H9 (cell line): ENCODE measurements around the gene BICD1. TPM values are rescaled to one million over a fixed set of nuclear protein-coding genes. Genes with fewer than 3 reads are reported as not detected.

Source experiments
- DNase-seq: peaks from one replicate; pipeline ENCODE4 v3.0.0-alpha.2; 2017
- H2AFZ ChIP-seq: one replicate; pipeline ENCODE4 v1.6.1; 2013; ENCODE audit warnings: mild to moderate bottlenecking, low read length, control low read depth, moderate library complexity
- H2AK5ac ChIP-seq: 2 replicates; pipeline ENCODE4 v1.6.1; 2013; ENCODE audit warnings: low read length, control low read depth, mixed read lengths; ENCODE audit not compliant: insufficient read length
- H2BK120ac ChIP-seq: one replicate; pipeline ENCODE4 v1.6.1; 2013; ENCODE audit warnings: low read depth, mild to moderate bottlenecking, low read length, control low read depth, inconsistent platforms; ENCODE audit not compliant: poor library complexity, severe bottlenecking
- H2BK12ac ChIP-seq: 2 replicates; pipeline ENCODE4 v1.6.1; 2013; ENCODE audit warnings: low read length, control low read depth, mixed read lengths, low read depth; ENCODE audit not compliant: insufficient read length
- H2BK15ac ChIP-seq: 2 replicates; pipeline ENCODE4 v1.6.1; 2013; ENCODE audit warnings: low read depth, low read length, control low read depth
- H2BK20ac ChIP-seq: one replicate; pipeline ENCODE4 v1.6.1; 2013; ENCODE audit warnings: low read depth, mild to moderate bottlenecking, low read length, control low read depth, inconsistent platforms; ENCODE audit not compliant: poor library complexity, severe bottlenecking
- H2BK5ac ChIP-seq: 2 replicates; pipeline ENCODE4 v1.6.1; 2013; ENCODE audit warnings: low read length, control low read depth, mixed read lengths; ENCODE audit not compliant: insufficient read length
- H3K14ac ChIP-seq: 2 replicates; pipeline ENCODE4 v1.6.1; 2013; ENCODE audit warnings: low read length, control low read depth; ENCODE audit not compliant: insufficient read depth
- H3K18ac ChIP-seq: 2 replicates; pipeline ENCODE4 v1.6.1; 2013; ENCODE audit warnings: low read depth, mild to moderate bottlenecking, mixed read lengths, low read length, control low read depth; ENCODE audit not compliant: insufficient read length
- H3K23ac ChIP-seq: 2 replicates; pipeline ENCODE4 v1.6.1; 2013; ENCODE audit warnings: low read length, control low read depth, mixed read lengths, low read depth; ENCODE audit not compliant: insufficient read length
- H3K23me2 ChIP-seq: 2 replicates; pipeline ENCODE4 v1.6.1; 2013; ENCODE audit warnings: low read depth, mild to moderate bottlenecking, mixed read lengths, low read length, control low read depth; ENCODE audit not compliant: insufficient read length, poor library complexity, severe bottlenecking
- H3K27ac ChIP-seq: 2 replicates; pipeline ENCODE4 v1.5.1; 2013; ENCODE audit warnings: low read length, control low read depth, mixed read lengths, low read depth; ENCODE audit not compliant: insufficient read length
- H3K27me3 ChIP-seq: 2 replicates; pipeline ENCODE4 v1.6.1; 2013; ENCODE audit warnings: low read length, control low read depth, inconsistent platforms; ENCODE audit not compliant: insufficient read depth
- H3K4ac ChIP-seq: 2 replicates; pipeline ENCODE4 v1.6.1; 2013; ENCODE audit warnings: low read depth, mild to moderate bottlenecking, control low read depth, inconsistent platforms, low read length, moderate library complexity
- H3K4me1 ChIP-seq: 2 replicates; pipeline ENCODE4 v1.6.1; 2013; ENCODE audit warnings: low read length, control low read depth, inconsistent platforms; ENCODE audit not compliant: insufficient read depth
- H3K4me2 ChIP-seq: 2 replicates; pipeline ENCODE4 v1.6.1; 2013; ENCODE audit warnings: low read length, control low read depth, mixed read lengths; ENCODE audit not compliant: insufficient read length, insufficient read depth
- H3K56ac ChIP-seq: 2 replicates; pipeline ENCODE4 v1.6.1; 2013; ENCODE audit warnings: low read depth, mild to moderate bottlenecking, mixed read lengths, low read length, control low read depth; ENCODE audit not compliant: insufficient read length
- H3K79me1 ChIP-seq: 2 replicates; pipeline ENCODE4 v1.6.1; 2013; ENCODE audit warnings: low read depth, mild to moderate bottlenecking, moderate library complexity, low read length, control low read depth, inconsistent platforms; ENCODE audit not compliant: insufficient read depth, poor library complexity, severe bottlenecking
- H3K79me2 ChIP-seq: 2 replicates; pipeline ENCODE4 v1.6.1; 2013; ENCODE audit warnings: low read length, control low read depth, inconsistent platforms; ENCODE audit not compliant: insufficient read depth
- H3K9ac ChIP-seq: 2 replicates; pipeline ENCODE4 v1.6.1; 2013; ENCODE audit warnings: low read length, control low read depth, mixed read lengths; ENCODE audit not compliant: insufficient read length; ENCODE audit errors: extremely low read depth
- H3K9me3 ChIP-seq: one replicate; pipeline ENCODE4 v1.6.1; 2013; ENCODE audit warnings: low read depth, low read length, inconsistent platforms; ENCODE audit not compliant: control insufficient read depth
- H3T11ph ChIP-seq: one replicate; pipeline ENCODE4 v1.6.1; 2013; ENCODE audit warnings: mild to moderate bottlenecking, low read length, control low read depth, inconsistent platforms
- H4K20me1 ChIP-seq: one replicate; pipeline ENCODE4 v1.6.1; 2013; ENCODE audit not compliant: control insufficient read depth, insufficient read length, insufficient read depth
- H4K5ac ChIP-seq: 2 replicates; pipeline ENCODE4 v1.6.1; 2013; ENCODE audit warnings: low read depth, mild to moderate bottlenecking, mixed read lengths, low read length, control low read depth; ENCODE audit not compliant: insufficient read length
- H4K8ac ChIP-seq: replicated peaks from 2 replicates; pipeline ENCODE4 v1.6.1; 2013; ENCODE audit warnings: low read length, control low read depth, mixed read lengths, low read depth; ENCODE audit not compliant: insufficient read length
- H4K91ac ChIP-seq: 2 replicates; pipeline ENCODE4 v1.6.1; 2013; ENCODE audit warnings: low read depth, mild to moderate bottlenecking, moderate library complexity, mixed read lengths, low read length, control low read depth; ENCODE audit not compliant: insufficient read length
- H3K27ac Mint-ChIP-seq, 3 experiments: 2 replicates in 2 of 3; 3 replicates in 1 of 3; pipeline ENCODE4 v1.8.0; 2020 to 2021; ENCODE audit warnings: mixed read lengths in 3 of 3, mild to moderate bottlenecking in 1 of 3, moderate library complexity in 1 of 3
- H3K27me3 Mint-ChIP-seq: 2 replicates; pipeline ENCODE4 v1.8.0; 2021; ENCODE audit warnings: low read depth, mild to moderate bottlenecking, moderate library complexity, mixed read lengths
- H3K36me3 Mint-ChIP-seq, 3 experiments: 2 replicates in 2 of 3; 3 replicates in 1 of 3; pipeline ENCODE4 v1.8.0; 2020 to 2021; ENCODE audit warnings: low read depth in 3 of 3, mixed read lengths in 3 of 3; ENCODE audit not compliant: insufficient read depth in 1 of 3
- H3K4me1 Mint-ChIP-seq, 2 experiments: 2 replicates each; pipeline ENCODE4 v1.8.0; 2020; ENCODE audit warnings: mixed read lengths in 2 of 2
- H3K4me3 Mint-ChIP-seq, 2 experiments: 2 replicates in 1 of 2; 3 replicates in 1 of 2; pipeline ENCODE4 v1.8.0; 2020 to 2021; ENCODE audit warnings: mild to moderate bottlenecking in 2 of 2, mixed read lengths in 2 of 2, moderate library complexity in 1 of 2
- H3K9me3 Mint-ChIP-seq, 2 experiments: 2 replicates in 1 of 2; 3 replicates in 1 of 2; pipeline ENCODE4 v1.8.0; 2020; ENCODE audit warnings: mild to moderate bottlenecking in 2 of 2, mixed read lengths in 2 of 2, moderate library complexity in 1 of 2
- CTCF ChIP-seq: fragments of 200-600 bp; sonication (generic); conservative IDR thresholded peaks from 3 replicates; pipeline ENCODE4 v1.8.0; 2021; ENCODE audit warnings: antibody characterized with exemption, mild to moderate bottlenecking
- WGBS: extraction: QIAGEN DNeasy Blood & Tissue Kit; methylation state at CpG from one replicate; pipeline ENCODE4 v1.1.7; 2013; ENCODE audit warnings: missing lambda C conversion rate, low lambda C conversion rate, mixed read lengths; ENCODE audit not compliant: insufficient read length; ENCODE audit errors: extremely low coverage; 5-methylcytosine and 5-hydroxymethylcytosine counted together
- total RNA-seq: library from RNA; stranded (reverse); gene quantifications from 2 replicates; pipeline ENCODE4 v1.2.1, GENCODE V29; 2021

BICD1 gene
- total RNA-seq, 1 experiment from 2014 or later: 134 TPM

- Histone ChIP-seq H3K18ac (no peak overlapping the region), H3K27ac (no peak overlapping the region), H2BK5ac (no peak overlapping the region), H3K14ac (no peak overlapping the region), H4K20me1 (no peaks in the 10 kb centered on the region), H2BK120ac (no peak overlapping the region), H3K79me2 (0 out of 2 replicates have a peak, but pooled peaks cover 2% of the 10 kb centered on the region), H4K5ac (no peak overlapping the region), H2AFZ (no peak overlapping the region), H2AK5ac (no peak overlapping the region), H3T11ph (no peak overlapping the region), H4K8ac (no peak overlapping the region), H3K4ac (no peak overlapping the region), H2BK12ac (no peak overlapping the region), H3K27me3 (no peaks in the 10 kb centered on the region), H3K23me2 (no peaks in the 10 kb centered on the region), H3K4me2 (no peak overlapping the region), H2BK20ac (no peak overlapping the region), H3K79me1 (no peaks in the 10 kb centered on the region), H3K9ac (no peak overlapping the region), H3K4me1 (no peaks in the 10 kb centered on the region; the same call in 1 of the 2 replicates), H2BK15ac (no peak overlapping the region), H3K23ac (no peak overlapping the region), H3K56ac (no peak overlapping the region), H4K91ac (no peak overlapping the region), H3K9me3 (no peaks in the 10 kb centered on the region)
- Mint-ChIP-seq H3K4me1 (peaks cover 16 to 17% of the 10 kb centered on the region in 2 experiments), H3K27ac (no peak overlapping the region), H3K9me3 (peaks cover 0 to 7% of the 10 kb centered on the region in 2 experiments; a peak in 2 of 5 replicates), H3K36me3 (peaks cover 7 to 15% (median 10%) of the 10 kb centered on the region in 3 experiments), H3K4me3 (no peak overlapping the region), H3K27me3 (no peaks in the 10 kb centered on the region)
- no peak for DNase-seq
- TF ChIP-seq CTCF: no peak
- no CpG with 5 or more reads among the region's 9 CpGs for WGBS
Measured at GRCh38 chr12:32284561-32284960, 177.9 kb downstream of the BICD1 start.
